Keratinocyte (primary cell): ENCODE data around the gene CCDC148. TPM values are rescaled to one million over a fixed set of nuclear protein-coding genes. Genes with fewer than 3 reads are reported as not detected.

Experiments used
- DNase-seq: peaks from one replicate; pipeline ENCODE4 v3.0.0-alpha.2; 2011; ENCODE audit warnings: low read depth, missing footprints, low spot score
- FAIRE-seq: peaks from 2 replicates; lab custom pipeline; 2011; peaks lifted over from hg19 to GRCh38; lab: Jason Lieb, UNC
- H2AFZ ChIP-seq: 2 replicates; pipeline ENCODE4 v1.6.0; 2012; ENCODE audit warnings: low read length, control low read depth, inconsistent platforms; ENCODE audit not compliant: control insufficient read depth
- H3K27ac ChIP-seq: 2 replicates; pipeline ENCODE4 v1.5.1; 2011; ENCODE audit warnings: low read length; ENCODE audit not compliant: control insufficient read depth, insufficient read depth
- H3K27me3 ChIP-seq: 3 replicates; pipeline ENCODE4 v1.6.0; 2011; ENCODE audit warnings: low read length; ENCODE audit not compliant: control insufficient read depth, insufficient read depth; ENCODE audit errors: extremely low read depth
- H3K36me3 ChIP-seq, 2 experiments: 2 replicates in 1 of 2; 3 replicates in 1 of 2; pipeline ENCODE4 v1.5.1; 2011; ENCODE audit warnings: low read length in 2 of 2, mild to moderate bottlenecking in 1 of 2; ENCODE audit not compliant: control insufficient read depth in 2 of 2, insufficient read depth in 2 of 2; ENCODE audit errors: extremely low read depth in 1 of 2
- H3K4me1 ChIP-seq: 3 replicates; pipeline ENCODE4 v1.5.1; 2011; ENCODE audit warnings: low read length; ENCODE audit not compliant: control insufficient read depth, insufficient read depth; ENCODE audit errors: extremely low read depth
- H3K4me2 ChIP-seq: 3 replicates; pipeline ENCODE4 v1.6.0; 2011; ENCODE audit warnings: low read depth, low read length; ENCODE audit not compliant: control insufficient read depth, insufficient read depth; ENCODE audit errors: extremely low read depth
- H3K4me3 ChIP-seq, 3 experiments: fragments of 200-600 bp in 1 of 3; sonication (generic) in 1 of 3; 2 replicates in 2 of 3; 3 replicates in 1 of 3; pipeline ENCODE4 v1.5.1; 2011 to 2016; ENCODE audit warnings: low read length in 3 of 3, mild to moderate bottlenecking in 3 of 3, control low read depth in 2 of 3, inconsistent platforms in 1 of 3, low read depth in 1 of 3, mixed read lengths in 1 of 3, mixed run types in 1 of 3, moderate library complexity in 1 of 3; ENCODE audit not compliant: control insufficient read depth in 2 of 3, insufficient read depth in 2 of 3; ENCODE audit errors: extremely low read depth in 1 of 3
- H3K79me2 ChIP-seq: 2 replicates; pipeline ENCODE4 v1.6.0; 2012; ENCODE audit warnings: low read length; ENCODE audit not compliant: control insufficient read depth, insufficient read depth
- H3K9ac ChIP-seq: 3 replicates; pipeline ENCODE4 v1.6.0; 2011; ENCODE audit warnings: low read length; ENCODE audit not compliant: control insufficient read depth, insufficient read depth; ENCODE audit errors: extremely low read depth
- H3K9me1 ChIP-seq: 3 replicates; pipeline ENCODE4 v1.6.0; 2011; ENCODE audit warnings: low read length; ENCODE audit not compliant: control insufficient read depth, insufficient read depth; ENCODE audit errors: extremely low read depth
- H3K9me3 ChIP-seq: 2 replicates; pipeline ENCODE4 v1.5.1; 2012; ENCODE audit warnings: low read depth, low read length; ENCODE audit not compliant: control insufficient read depth
- H4K20me1 ChIP-seq: 3 replicates; pipeline ENCODE4 v1.6.0; 2011; ENCODE audit warnings: low read length; ENCODE audit not compliant: control insufficient read depth, insufficient read depth; ENCODE audit errors: extremely low read depth
- EZH2 ChIP-seq: IDR thresholded peaks from one replicate; pipeline ENCODE4 v1.6.1; 2012; ENCODE audit warnings: inconsistent platforms, mild to moderate bottlenecking, low read length, moderate library complexity
- dilution Hi-C: fragments of 300-500 bp; cut with MboI; formaldehyde crosslinking; loops from one replicate; pipeline ENCODE4 v1.7.0; 2020; ENCODE audit warnings: low sequenced_read_pairs; ENCODE audit not compliant: extremely low pct_ligation_motif_present
- polyA plus RNA-seq, 5 experiments: library from polyadenylated mRNA; depleted of rRNA in 3 of 5; stranded (reverse) in 3 of 5; stranded (forward) in 1 of 5; unstranded in 1 of 5; fragments of >200 nt; gene quantifications; 1 replicate in 1 of 5; 2 replicates in 3 of 5; 3 replicates in 1 of 5; pipeline versions ENCODE4 v1.2.1 to v1.2.3, GENCODE V29; 2011 to 2012; ENCODE audit warnings: missing spikeins in 2 of 5, low read depth in 1 of 5, low replicate concordance in 1 of 5
- TF ChIP-seq, protein P1 (sequence below), 3 experiments: IDR thresholded peaks in 1 of 3; conservative IDR thresholded peaks in 1 of 3; optimal IDR thresholded peaks in 1 of 3; 2 replicates in 2 of 3; 3 replicates in 1 of 3; pipeline versions ENCODE3 to v1.5.1; 2011; ENCODE audit warnings: low read length in 3 of 3, mild to moderate bottlenecking in 3 of 3, moderate library complexity in 2 of 3, control low read depth in 1 of 3, inconsistent platforms in 1 of 3; ENCODE audit not compliant: insufficient read depth in 2 of 3; ENCODE audit errors: extremely low read depth in 1 of 3

CCDC148 gene
- polyA plus RNA-seq, 1 donor (not counting 4 experiments of a cell fraction or from before 2014, with no cell fraction given): 0.39 TPM

GRCh38 chr2:158129037-158129436, 327.5 kb downstream of the CCDC148 start:
- no peak for FAIRE-seq
- TF ChIP-seq, protein P1, sequence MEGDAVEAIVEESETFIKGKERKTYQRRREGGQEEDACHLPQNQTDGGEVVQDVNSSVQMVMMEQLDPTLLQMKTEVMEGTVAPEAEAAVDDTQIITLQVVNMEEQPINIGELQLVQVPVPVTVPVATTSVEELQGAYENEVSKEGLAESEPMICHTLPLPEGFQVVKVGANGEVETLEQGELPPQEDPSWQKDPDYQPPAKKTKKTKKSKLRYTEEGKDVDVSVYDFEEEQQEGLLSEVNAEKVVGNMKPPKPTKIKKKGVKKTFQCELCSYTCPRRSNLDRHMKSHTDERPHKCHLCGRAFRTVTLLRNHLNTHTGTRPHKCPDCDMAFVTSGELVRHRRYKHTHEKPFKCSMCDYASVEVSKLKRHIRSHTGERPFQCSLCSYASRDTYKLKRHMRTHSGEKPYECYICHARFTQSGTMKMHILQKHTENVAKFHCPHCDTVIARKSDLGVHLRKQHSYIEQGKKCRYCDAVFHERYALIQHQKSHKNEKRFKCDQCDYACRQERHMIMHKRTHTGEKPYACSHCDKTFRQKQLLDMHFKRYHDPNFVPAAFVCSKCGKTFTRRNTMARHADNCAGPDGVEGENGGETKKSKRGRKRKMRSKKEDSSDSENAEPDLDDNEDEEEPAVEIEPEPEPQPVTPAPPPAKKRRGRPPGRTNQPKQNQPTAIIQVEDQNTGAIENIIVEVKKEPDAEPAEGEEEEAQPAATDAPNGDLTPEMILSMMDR (optimal IDR thresholded peaks at IDR 0.05 in 1 of 3, IDR thresholded peaks at IDR 0.05 in 1 of 3, conservative IDR thresholded peaks at IDR 0.05 in 1 of 3; ENCODE audit: extremely low read depth in 1 of 3, insufficient read depth in 2 of 3, low read length in 3 of 3): no peak
- no peak for TF ChIP-seq EZH2

GRCh38 chr2:158128168-158128973, 328.2 kb downstream of the CCDC148 start:
- Histone ChIP-seq H3K27me3 (peaks cover 21% of the 10 kb centered on the region), H3K4me2 (no peak overlapping the region), H3K36me3 (no peaks in the 10 kb centered on the region), H3K27ac (no peak overlapping the region), H2AFZ (no peak overlapping the region), H3K79me2 (no peaks in the 10 kb centered on the region), H3K4me1 (no peaks in the 10 kb centered on the region), H3K9ac (no peak overlapping the region), H3K9me1 (no peaks in the 10 kb centered on the region), H4K20me1 (no peaks in the 10 kb centered on the region), H3K9me3 (no peaks in the 10 kb centered on the region), H3K4me3 (no peak overlapping the region)
- FAIRE-seq: no peak
- DNase-seq: no peak
- dilution Hi-C loops: no loop called here
- TF ChIP-seq EZH2: no peak
- TF ChIP-seq, protein P1 (optimal IDR thresholded peaks at IDR 0.05 in 1 of 3, IDR thresholded peaks at IDR 0.05 in 1 of 3, conservative IDR thresholded peaks at IDR 0.05 in 1 of 3; ENCODE audit: extremely low read depth in 1 of 3, insufficient read depth in 2 of 3, low read length in 3 of 3): no peak

More at GRCh38 chr2:158129037-158129436, 327.5 kb downstream of the CCDC148 start:
- DNase-seq: no peak
- peaks cover 21% of the 10 kb centered on the region for H3K27me3 ChIP-seq
- no peak overlapping the region for H3K4me2 ChIP-seq
- H3K27ac ChIP-seq: no peak overlapping the region
- no peaks in the 10 kb centered on the region for H3K79me2 ChIP-seq
- no peaks in the 10 kb centered on the region for H3K4me1 ChIP-seq
- no peaks in the 10 kb centered on the region for H4K20me1 ChIP-seq
- H2AFZ ChIP-seq: no peak overlapping the region
- no peaks in the 10 kb centered on the region for H3K9me1 ChIP-seq
- H3K9ac ChIP-seq: no peak overlapping the region
- no peak overlapping the region for H3K4me3 ChIP-seq
- no peaks in the 10 kb centered on the region for H3K9me3 ChIP-seq
- dilution Hi-C loops: no loop called here
- H3K36me3 ChIP-seq: no peaks in the 10 kb centered on the region
